GM23338 (cell line): ENCODE data around the gene NRSN2. TPM values are rescaled to one million over a fixed set of nuclear protein-coding genes. Genes with fewer than 3 reads are reported as not detected.
"Not testable (repeated sequence)": the region's sequence is repeated elsewhere in the genome, so short reads cannot be mapped to it uniquely, and the experiment has no call there.

Experiments
- ATAC-seq: fragments of 200-7000 bp; cut with Tn5 transposase; 3 replicates; pipeline ENCODE4 v1.9.1; 2020
- DNase-seq: peaks from one replicate; pipeline ENCODE4 v3.0.0-alpha.2; 2015; ENCODE audit warnings: low spot score
- H2AFZ ChIP-seq: fragments of 200-600 bp; sonication (generic); 2 replicates; pipeline ENCODE4 v1.8.0; 2016; ENCODE audit warnings: antibody characterized with exemption, mild to moderate bottlenecking, moderate library complexity
- H3F3A ChIP-seq: fragments of 200-600 bp; sonication (generic); replicated peaks from 2 replicates; pipeline ENCODE4 v1.8.0; 2017; ENCODE audit warnings: antibody characterized with exemption, mixed run types, low read depth
- H3K27ac ChIP-seq: fragments of 200-600 bp; sonication (generic); 2 replicates; pipeline ENCODE4 v1.6.1; 2016; ENCODE audit warnings: low read depth
- H3K27me3 ChIP-seq: fragments of 200-600 bp; sonication (generic); 2 replicates; pipeline ENCODE4 v1.8.0; 2016; ENCODE audit warnings: mild to moderate bottlenecking, mixed run types, moderate library complexity; ENCODE audit not compliant: insufficient read depth
- H3K36me3 ChIP-seq: fragments of 200-600 bp; sonication (generic); 2 replicates; pipeline ENCODE4 v1.8.0; 2016; ENCODE audit warnings: mild to moderate bottlenecking; ENCODE audit not compliant: insufficient read depth
- H3K4me1 ChIP-seq: fragments of 200-600 bp; sonication (generic); 2 replicates; pipeline ENCODE4 v1.8.0; 2016; ENCODE audit warnings: mild to moderate bottlenecking, moderate library complexity; ENCODE audit not compliant: insufficient read depth
- H3K4me2 ChIP-seq: fragments of 200-600 bp; sonication (generic); 2 replicates; pipeline ENCODE4 v1.7.1; 2017; ENCODE audit warnings: mixed run types
- H3K4me3 ChIP-seq: fragments of 200-600 bp; sonication (generic); 2 replicates; pipeline ENCODE4 v1.6.1; 2016; ENCODE audit warnings: mixed run types
- H3K79me2 ChIP-seq: fragments of 200-600 bp; sonication (generic); replicated peaks from 2 replicates; pipeline ENCODE4 v1.8.0; 2017; ENCODE audit warnings: mild to moderate bottlenecking; ENCODE audit not compliant: insufficient read depth
- H3K9me2 ChIP-seq: fragments of 200-600 bp; sonication (generic); 2 replicates; pipeline ENCODE4 v1.8.0; 2017; ENCODE audit not compliant: insufficient read depth
- H4K20me1 ChIP-seq: fragments of 200-600 bp; sonication (generic); replicated peaks from 2 replicates; pipeline ENCODE4 v1.8.0; 2017; ENCODE audit warnings: mild to moderate bottlenecking; ENCODE audit not compliant: insufficient read depth
- H3K27ac Mint-ChIP-seq: 2 replicates; pipeline ENCODE4 v1.8.0; 2020; ENCODE audit warnings: inconsistent platforms, mild to moderate bottlenecking, moderate library complexity, mixed read lengths
- H3K27me3 Mint-ChIP-seq: 3 replicates; pipeline ENCODE4 v1.8.0; 2022; ENCODE audit warnings: low read depth, mild to moderate bottlenecking, moderate library complexity, mixed read lengths, inconsistent platforms; ENCODE audit not compliant: insufficient read depth, poor library complexity
- H3K36me3 Mint-ChIP-seq: 3 replicates; pipeline ENCODE4 v1.8.0; 2021; ENCODE audit warnings: low read depth, mild to moderate bottlenecking, inconsistent platforms, moderate library complexity, mixed read lengths
- H3K4me1 Mint-ChIP-seq: 3 replicates; pipeline ENCODE4 v1.8.0; 2020; ENCODE audit warnings: mild to moderate bottlenecking, inconsistent platforms, mixed read lengths
- H3K4me3 Mint-ChIP-seq: 3 replicates; pipeline ENCODE4 v1.8.0; 2021; ENCODE audit warnings: moderate library complexity, mild to moderate bottlenecking, inconsistent platforms, mixed read lengths
- H3K9me3 Mint-ChIP-seq: 3 replicates; pipeline ENCODE4 v1.8.0; 2020; ENCODE audit warnings: moderate library complexity, mild to moderate bottlenecking, inconsistent platforms, mixed read lengths
- CREB1 ChIP-seq: fragments of 250-450 bp; sonication (Bioruptor Pico); IDR thresholded peaks from 2 replicates; pipeline ENCODE4 v1.5.0; 2020; ENCODE audit warnings: low read depth, mild to moderate bottlenecking, moderate library complexity
- EZH2 ChIP-seq: fragments of 200-600 bp; sonication (generic); IDR thresholded peaks from one replicate; pipeline ENCODE4 v1.8.0; 2017; ENCODE audit warnings: antibody characterized with exemption, mild to moderate bottlenecking, low read depth; ENCODE audit not compliant: unreplicated experiment
- EZH2phosphoT487 ChIP-seq: fragments of 200-600 bp; sonication (generic); IDR thresholded peaks from one replicate; pipeline ENCODE4 v1.8.1; 2018; ENCODE audit warnings: antibody characterized with exemption; ENCODE audit not compliant: unreplicated experiment
- JUNB ChIP-seq: IDR thresholded peaks from one replicate; pipeline ENCODE4 v1.6.1; 2016; ENCODE audit warnings: antibody characterized with exemption; ENCODE audit not compliant: unreplicated experiment
- NANOG ChIP-seq: IDR thresholded peaks from 2 replicates; pipeline ENCODE4 v1.6.1; 2016; ENCODE audit warnings: antibody characterized with exemption, borderline replicate concordance
- POLR2AphosphoS5 ChIP-seq: IDR thresholded peaks from 2 replicates; pipeline ENCODE4 v1.6.1; 2016; ENCODE audit warnings: antibody characterized with exemption, low read depth
- STAT1 ChIP-seq: IDR thresholded peaks from one replicate; pipeline ENCODE4 v1.6.1; 2016; ENCODE audit warnings: antibody characterized with exemption; ENCODE audit not compliant: unreplicated experiment
- ZNF114 ChIP-seq: fragments of 250-450 bp; sonication (Bioruptor Pico); IDR thresholded peaks from 2 replicates; pipeline ENCODE4 v1.5.0; 2020; ENCODE audit warnings: mild to moderate bottlenecking, moderate library complexity
- ZNF331 ChIP-seq: fragments of 250-450 bp; sonication (Bioruptor Pico); IDR thresholded peaks from 2 replicates; pipeline ENCODE4 v1.5.0; 2020; ENCODE audit warnings: low read depth, mild to moderate bottlenecking, moderate library complexity
- polyA plus RNA-seq: library from polyadenylated mRNA; unstranded; fragments of >200 nt; fragmentation: Nextera tagmentation; extraction: Ambion mirVana; gene quantifications from 2 replicates; pipeline ENCODE4 v1.2.1, GENCODE V29; 2016
- total RNA-seq: library from RNA; depleted of rRNA; stranded (reverse); fragments of >200 nt; shearing (Covaris generic); gene quantifications from 2 replicates; pipeline ENCODE4 v1.2.3, GENCODE V29; 2014
- TF ChIP-seq, protein P1 (sequence below), 2 experiments: fragments of 200-600 bp in 1 of 2; sonication (generic) in 1 of 2; conservative IDR thresholded peaks; 2 replicates each; pipeline versions ENCODE4 v1.5.1 to v1.6.1; 2016 to 2017; ENCODE audit warnings: antibody characterized with exemption in 2 of 2, low read depth in 2 of 2, mild to moderate bottlenecking in 2 of 2, moderate library complexity in 1 of 2
- TF ChIP-seq, protein P2 (sequence below): IDR thresholded peaks from one replicate; pipeline ENCODE4 v1.6.1; 2018; ENCODE audit warnings: antibody characterized with exemption; ENCODE audit not compliant: unreplicated experiment
- TF ChIP-seq, protein P3 (sequence below): IDR thresholded peaks from 2 replicates; pipeline ENCODE4 v1.6.1; 2016; ENCODE audit warnings: antibody characterized with exemption

Gene NRSN2
- total and polyA plus RNA-seq, 2 experiments from 2014 or later, result 14.4 to 17.9 TPM

DNA sequence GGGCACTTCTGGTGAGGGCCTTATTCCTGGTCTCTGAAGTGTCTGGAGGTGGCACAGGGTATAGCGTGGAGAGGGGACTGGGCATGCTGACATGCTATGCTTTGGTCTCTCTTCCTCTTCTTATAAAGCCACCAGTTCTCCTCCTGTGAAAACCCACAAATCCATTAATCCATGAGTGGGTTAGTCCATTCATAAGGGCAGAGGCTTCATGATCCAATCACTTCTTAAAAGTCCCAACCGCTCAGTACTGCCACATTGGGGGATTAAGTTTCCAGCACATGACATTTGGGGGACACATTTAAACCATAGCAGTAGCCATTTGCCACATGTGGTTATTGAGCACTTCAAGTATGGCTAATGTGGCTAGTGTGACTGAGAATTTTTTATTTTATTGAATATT is 29.8 kb downstream of the NRSN2 start:
- no peak overlapping the region for H3K27ac ChIP-seq
- DNase-seq, result no peak
- no peaks in the 10 kb centered on the region for H3K79me2 ChIP-seq
- H3K4me3 Mint-ChIP-seq, result no peak overlapping the region
- peaks cover 8% of the 10 kb centered on the region for H3K4me1 Mint-ChIP-seq
- H4K20me1 ChIP-seq, result no peaks in the 10 kb centered on the region
- peaks cover 8% of the 10 kb centered on the region; the same call in 1 of the 2 replicates for H3F3A ChIP-seq
- H3K9me2 ChIP-seq, result no peaks in the 10 kb centered on the region
- H3K27me3 Mint-ChIP-seq, result peaks cover 11% of the 10 kb centered on the region
- no peaks in the 10 kb centered on the region; the same call in 1 of the 2 replicates for H3K4me1 ChIP-seq
- H3K9me3 Mint-ChIP-seq, result no peaks in the 10 kb centered on the region; the same call in 2 of the 3 replicates
- TF ChIP-seq NANOG (no peak), EZH2phosphoT487 (no peak), JUNB (no peak), POLR2AphosphoS5 (no peak), ZNF331 (CRISPR knock-in tag) (no peak), STAT1 (no peak)
- no peaks in the 10 kb centered on the region for H3K36me3 Mint-ChIP-seq
- no peak for ATAC-seq
- no peak overlapping the region for H3K4me2 ChIP-seq
- no peak overlapping the region for H2AFZ ChIP-seq
- H3K36me3 ChIP-seq, result no peaks in the 10 kb centered on the region
- peaks cover 7% of the 10 kb centered on the region for H3K27me3 ChIP-seq
- H3K4me3 ChIP-seq, result no peak overlapping the region
- H3K27ac Mint-ChIP-seq, result no peak overlapping the region

DNA sequence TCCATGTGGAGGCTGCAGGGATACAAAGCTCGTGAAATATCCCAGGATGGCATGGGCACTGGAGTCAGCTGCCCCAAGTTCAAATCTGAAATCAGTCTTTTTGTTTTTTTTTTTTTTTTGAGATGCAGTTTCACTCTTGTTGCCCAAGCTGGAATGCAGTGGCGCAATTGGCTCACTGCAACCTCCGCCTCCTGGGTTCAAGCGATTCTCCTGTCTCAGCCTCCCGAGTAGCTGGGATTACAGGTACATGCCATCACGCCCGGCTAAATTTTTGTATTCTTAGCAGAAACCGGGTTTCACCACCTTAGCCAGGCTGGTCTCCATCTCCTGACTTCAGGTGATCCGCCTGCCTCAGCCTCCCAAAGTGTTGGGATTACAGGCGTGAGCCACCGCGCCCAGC is 30.7 kb downstream of the NRSN2 start:
- not testable (repeated sequence) for H3K27ac ChIP-seq, H3K9me3 Mint-ChIP-seq, H2AFZ ChIP-seq, H3K27ac Mint-ChIP-seq, H3K4me1 ChIP-seq, H3K4me3 Mint-ChIP-seq, H4K20me1 ChIP-seq, H3K79me2 ChIP-seq, ATAC-seq, DNase-seq, H3K36me3 ChIP-seq, H3K9me2 ChIP-seq, H3K4me2 ChIP-seq, H3K4me1 Mint-ChIP-seq, H3K4me3 ChIP-seq, H3K36me3 Mint-ChIP-seq
- Histone ChIP-seq H3F3A (peaks cover 14% of the 10 kb centered on the region; the same call in 1 of the 2 replicates), H3K27me3 (peaks cover 13% of the 10 kb centered on the region)
- H3K27me3 Mint-ChIP-seq, result peaks cover 13% of the 10 kb centered on the region

DNA sequence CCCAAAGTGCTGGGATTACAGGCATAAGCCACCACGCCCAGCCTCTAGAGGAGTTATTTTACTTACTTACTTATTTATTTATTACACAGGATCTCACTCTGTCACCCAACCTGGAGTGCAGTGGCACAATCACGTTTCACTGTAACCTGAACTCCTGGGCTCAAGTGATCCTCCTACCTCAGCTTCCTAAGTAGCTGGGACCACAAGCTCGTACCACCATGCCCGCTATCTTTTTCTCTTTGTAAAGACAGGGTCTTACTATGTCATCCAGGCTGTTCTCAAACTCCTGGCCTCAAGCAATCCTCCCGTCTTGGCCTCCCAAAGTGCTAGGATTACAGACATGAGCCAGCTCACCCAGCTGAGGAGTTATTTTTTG is 32.0 kb downstream of the NRSN2 start:
- Mint-ChIP-seq H3K4me1 (peaks cover 6% of the 10 kb centered on the region), H3K9me3 (no peaks in the 10 kb centered on the region; the same call in 2 of the 3 replicates), H3K4me3 (no peak overlapping the region), H3K27me3 (peaks cover 13% of the 10 kb centered on the region), H3K36me3 (no peaks in the 10 kb centered on the region), H3K27ac (no peak overlapping the region)
- Histone ChIP-seq H3K27ac (no peak overlapping the region), H2AFZ (no peak overlapping the region), H3K36me3 (no peaks in the 10 kb centered on the region), H3K4me2 (no peak overlapping the region), H3K79me2 (0 out of 2 replicates have a peak, but pooled peaks cover 2% of the 10 kb centered on the region), H3K9me2 (no peaks in the 10 kb centered on the region), H3F3A (peaks cover 15% of the 10 kb centered on the region; the same call in 1 of the 2 replicates), H4K20me1 (peaks cover 3% of the 10 kb centered on the region; the same call in 1 of the 2 replicates), H3K4me3 (no peak overlapping the region), H3K27me3 (peaks cover 14% of the 10 kb centered on the region), H3K4me1 (0 out of 2 replicates have a peak, but pooled peaks cover 4% of the 10 kb centered on the region)
- no peak for ATAC-seq
- no peak for DNase-seq
- TF ChIP-seq POLR2AphosphoS5 (no peak), JUNB (no peak), ZNF114 (CRISPR knock-in tag) (no peak), ZNF331 (CRISPR knock-in tag) (no peak), CREB1 (CRISPR knock-in tag) (no peak), EZH2phosphoT487 (no peak), EZH2 (no peak), STAT1 (no peak)
- TF ChIP-seq, protein P1, sequence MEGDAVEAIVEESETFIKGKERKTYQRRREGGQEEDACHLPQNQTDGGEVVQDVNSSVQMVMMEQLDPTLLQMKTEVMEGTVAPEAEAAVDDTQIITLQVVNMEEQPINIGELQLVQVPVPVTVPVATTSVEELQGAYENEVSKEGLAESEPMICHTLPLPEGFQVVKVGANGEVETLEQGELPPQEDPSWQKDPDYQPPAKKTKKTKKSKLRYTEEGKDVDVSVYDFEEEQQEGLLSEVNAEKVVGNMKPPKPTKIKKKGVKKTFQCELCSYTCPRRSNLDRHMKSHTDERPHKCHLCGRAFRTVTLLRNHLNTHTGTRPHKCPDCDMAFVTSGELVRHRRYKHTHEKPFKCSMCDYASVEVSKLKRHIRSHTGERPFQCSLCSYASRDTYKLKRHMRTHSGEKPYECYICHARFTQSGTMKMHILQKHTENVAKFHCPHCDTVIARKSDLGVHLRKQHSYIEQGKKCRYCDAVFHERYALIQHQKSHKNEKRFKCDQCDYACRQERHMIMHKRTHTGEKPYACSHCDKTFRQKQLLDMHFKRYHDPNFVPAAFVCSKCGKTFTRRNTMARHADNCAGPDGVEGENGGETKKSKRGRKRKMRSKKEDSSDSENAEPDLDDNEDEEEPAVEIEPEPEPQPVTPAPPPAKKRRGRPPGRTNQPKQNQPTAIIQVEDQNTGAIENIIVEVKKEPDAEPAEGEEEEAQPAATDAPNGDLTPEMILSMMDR (conservative IDR thresholded peaks at IDR 0.05; ENCODE audit: low read depth in 2 of 2), result no peak
- TF ChIP-seq, protein P2, sequence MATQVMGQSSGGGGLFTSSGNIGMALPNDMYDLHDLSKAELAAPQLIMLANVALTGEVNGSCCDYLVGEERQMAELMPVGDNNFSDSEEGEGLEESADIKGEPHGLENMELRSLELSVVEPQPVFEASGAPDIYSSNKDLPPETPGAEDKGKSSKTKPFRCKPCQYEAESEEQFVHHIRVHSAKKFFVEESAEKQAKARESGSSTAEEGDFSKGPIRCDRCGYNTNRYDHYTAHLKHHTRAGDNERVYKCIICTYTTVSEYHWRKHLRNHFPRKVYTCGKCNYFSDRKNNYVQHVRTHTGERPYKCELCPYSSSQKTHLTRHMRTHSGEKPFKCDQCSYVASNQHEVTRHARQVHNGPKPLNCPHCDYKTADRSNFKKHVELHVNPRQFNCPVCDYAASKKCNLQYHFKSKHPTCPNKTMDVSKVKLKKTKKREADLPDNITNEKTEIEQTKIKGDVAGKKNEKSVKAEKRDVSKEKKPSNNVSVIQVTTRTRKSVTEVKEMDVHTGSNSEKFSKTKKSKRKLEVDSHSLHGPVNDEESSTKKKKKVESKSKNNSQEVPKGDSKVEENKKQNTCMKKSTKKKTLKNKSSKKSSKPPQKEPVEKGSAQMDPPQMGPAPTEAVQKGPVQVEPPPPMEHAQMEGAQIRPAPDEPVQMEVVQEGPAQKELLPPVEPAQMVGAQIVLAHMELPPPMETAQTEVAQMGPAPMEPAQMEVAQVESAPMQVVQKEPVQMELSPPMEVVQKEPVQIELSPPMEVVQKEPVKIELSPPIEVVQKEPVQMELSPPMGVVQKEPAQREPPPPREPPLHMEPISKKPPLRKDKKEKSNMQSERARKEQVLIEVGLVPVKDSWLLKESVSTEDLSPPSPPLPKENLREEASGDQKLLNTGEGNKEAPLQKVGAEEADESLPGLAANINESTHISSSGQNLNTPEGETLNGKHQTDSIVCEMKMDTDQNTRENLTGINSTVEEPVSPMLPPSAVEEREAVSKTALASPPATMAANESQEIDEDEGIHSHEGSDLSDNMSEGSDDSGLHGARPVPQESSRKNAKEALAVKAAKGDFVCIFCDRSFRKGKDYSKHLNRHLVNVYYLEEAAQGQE, result no peak
- TF ChIP-seq, protein P3, sequence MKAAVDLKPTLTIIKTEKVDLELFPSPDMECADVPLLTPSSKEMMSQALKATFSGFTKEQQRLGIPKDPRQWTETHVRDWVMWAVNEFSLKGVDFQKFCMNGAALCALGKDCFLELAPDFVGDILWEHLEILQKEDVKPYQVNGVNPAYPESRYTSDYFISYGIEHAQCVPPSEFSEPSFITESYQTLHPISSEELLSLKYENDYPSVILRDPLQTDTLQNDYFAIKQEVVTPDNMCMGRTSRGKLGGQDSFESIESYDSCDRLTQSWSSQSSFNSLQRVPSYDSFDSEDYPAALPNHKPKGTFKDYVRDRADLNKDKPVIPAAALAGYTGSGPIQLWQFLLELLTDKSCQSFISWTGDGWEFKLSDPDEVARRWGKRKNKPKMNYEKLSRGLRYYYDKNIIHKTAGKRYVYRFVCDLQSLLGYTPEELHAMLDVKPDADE, result no peak
